Left lung (tissue), 10 donors: Measurements from ENCODE around the gene CCR7. TPM values are rescaled to one million over a fixed set of nuclear protein-coding genes. Genes with fewer than 3 reads are reported as not detected.

Source experiments
- ATAC-seq: fragments of 200-7000 bp; cut with Tn5 transposase; one replicate; pipeline ENCODE4 v1.9.1; 2020; ENCODE audit warnings: moderate library complexity
- DNase-seq, 4 donors: peaks; one replicate each; pipeline ENCODE4 v3.0.0-alpha.2; 2013 to 2020
- H3K27ac ChIP-seq, 2 donors: fragments of 200-600 bp; sonication (generic) in 1 of 2; one replicate each; pipeline versions ENCODE4 v1.5.0 to v1.8.0; 2020 to 2021
- H3K27me3 ChIP-seq, 2 donors: fragments of 200-600 bp; sonication (generic) in 1 of 2; one replicate each; pipeline versions ENCODE4 v1.5.0 to v1.8.0; 2020 to 2021
- H3K36me3 ChIP-seq, 2 donors: fragments of 200-600 bp; sonication (generic) in 1 of 2; one replicate each; pipeline versions ENCODE4 v1.5.0 to v1.8.0; 2020 to 2021
- H3K4me1 ChIP-seq, 2 donors: fragments of 200-600 bp; one replicate each; pipeline ENCODE4 v1.8.0; 2021
- H3K4me3 ChIP-seq, 2 donors: fragments of 200-600 bp; sonication (generic) in 1 of 2; one replicate each; pipeline versions ENCODE4 v1.5.0 to v1.8.0; 2020 to 2021; ENCODE audit warnings: mild to moderate bottlenecking in 1 of 2
- H3K9me3 ChIP-seq, 2 donors: fragments of 200-600 bp; sonication (generic) in 1 of 2; one replicate each; pipeline versions ENCODE4 v1.5.0 to v1.8.0; 2020 to 2021
- intact Hi-C, 2 donors: fragments of 100-400 bp; cut with DNase I; formaldehyde crosslinking; loops; one replicate each; pipeline versions ENCODE4 v1.11.2 to v1.14.2; 2022
- polyA plus RNA-seq, 6 donors: library from polyadenylated mRNA; unstranded; fragments of 120-200 nt; gene quantifications; one replicate each; pipeline ENCODE4 v1.2.1, GENCODE V29; 2013; ENCODE audit not compliant: insufficient read length in 6 of 6
- total RNA-seq, 2 donors: library from RNA; stranded (reverse); fragmentation: NEBNext Ultra II Directional; extraction: Animal tissue kit (Norgen Biotek cat#: 25700); gene quantifications; one replicate each; pipeline ENCODE4 v1.2.1, GENCODE V29; 2021
- TF ChIP-seq, protein P1 (sequence below), 2 donors: fragments of 200-600 bp; sonication (generic) in 1 of 2; IDR thresholded peaks; one replicate each; pipeline versions ENCODE4 v1.5.0 to v1.8.0; 2021; ENCODE audit warnings: antibody characterized with exemption in 2 of 2
- donor health status: DM: no; HTN: yes; CAD: no.
- donor health status: DM: no; HTN: no; CAD: no.

CCR7 gene
- total and polyA plus RNA-seq, 8 donors, result 0.35 to 1.6 (median 0.79) TPM

DNA sequence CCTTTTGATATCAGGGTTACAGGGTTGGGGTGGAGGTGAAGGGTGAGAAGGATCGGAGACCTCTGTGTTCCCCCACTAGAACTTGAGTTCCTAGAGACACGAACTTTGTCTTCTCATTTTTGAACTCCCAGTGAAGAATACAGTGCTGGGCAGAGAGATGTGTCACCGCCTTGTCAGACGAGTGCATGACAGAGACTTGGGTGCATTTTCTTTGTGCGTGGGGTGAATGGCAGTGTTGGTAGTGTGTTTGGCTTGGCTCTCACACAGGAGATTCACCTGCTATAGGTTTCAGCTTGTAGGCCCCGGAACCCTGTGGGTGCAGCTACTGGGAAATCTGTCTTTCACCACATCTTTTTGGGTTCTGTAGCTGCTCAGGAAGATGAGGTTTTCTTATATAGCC lies 40.0 kb upstream of the CCR7 start:
- ATAC-seq (no peak), DNase-seq (no peak)
- intact Hi-C loops, result no loop called here
- Histone ChIP-seq H3K27ac (no peak overlapping the region), H3K4me1 (peaks cover 5 to 15% of the 10 kb centered on the region in 2 donors), H3K4me3 (no peak overlapping the region), H3K9me3 (no peaks in the 10 kb centered on the region), H3K27me3 (no peaks in the 10 kb centered on the region), H3K36me3 (no peaks in the 10 kb centered on the region)
- TF ChIP-seq, protein P1, sequence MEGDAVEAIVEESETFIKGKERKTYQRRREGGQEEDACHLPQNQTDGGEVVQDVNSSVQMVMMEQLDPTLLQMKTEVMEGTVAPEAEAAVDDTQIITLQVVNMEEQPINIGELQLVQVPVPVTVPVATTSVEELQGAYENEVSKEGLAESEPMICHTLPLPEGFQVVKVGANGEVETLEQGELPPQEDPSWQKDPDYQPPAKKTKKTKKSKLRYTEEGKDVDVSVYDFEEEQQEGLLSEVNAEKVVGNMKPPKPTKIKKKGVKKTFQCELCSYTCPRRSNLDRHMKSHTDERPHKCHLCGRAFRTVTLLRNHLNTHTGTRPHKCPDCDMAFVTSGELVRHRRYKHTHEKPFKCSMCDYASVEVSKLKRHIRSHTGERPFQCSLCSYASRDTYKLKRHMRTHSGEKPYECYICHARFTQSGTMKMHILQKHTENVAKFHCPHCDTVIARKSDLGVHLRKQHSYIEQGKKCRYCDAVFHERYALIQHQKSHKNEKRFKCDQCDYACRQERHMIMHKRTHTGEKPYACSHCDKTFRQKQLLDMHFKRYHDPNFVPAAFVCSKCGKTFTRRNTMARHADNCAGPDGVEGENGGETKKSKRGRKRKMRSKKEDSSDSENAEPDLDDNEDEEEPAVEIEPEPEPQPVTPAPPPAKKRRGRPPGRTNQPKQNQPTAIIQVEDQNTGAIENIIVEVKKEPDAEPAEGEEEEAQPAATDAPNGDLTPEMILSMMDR (IDR thresholded peaks at IDR 0.05), result no peak

DNA sequence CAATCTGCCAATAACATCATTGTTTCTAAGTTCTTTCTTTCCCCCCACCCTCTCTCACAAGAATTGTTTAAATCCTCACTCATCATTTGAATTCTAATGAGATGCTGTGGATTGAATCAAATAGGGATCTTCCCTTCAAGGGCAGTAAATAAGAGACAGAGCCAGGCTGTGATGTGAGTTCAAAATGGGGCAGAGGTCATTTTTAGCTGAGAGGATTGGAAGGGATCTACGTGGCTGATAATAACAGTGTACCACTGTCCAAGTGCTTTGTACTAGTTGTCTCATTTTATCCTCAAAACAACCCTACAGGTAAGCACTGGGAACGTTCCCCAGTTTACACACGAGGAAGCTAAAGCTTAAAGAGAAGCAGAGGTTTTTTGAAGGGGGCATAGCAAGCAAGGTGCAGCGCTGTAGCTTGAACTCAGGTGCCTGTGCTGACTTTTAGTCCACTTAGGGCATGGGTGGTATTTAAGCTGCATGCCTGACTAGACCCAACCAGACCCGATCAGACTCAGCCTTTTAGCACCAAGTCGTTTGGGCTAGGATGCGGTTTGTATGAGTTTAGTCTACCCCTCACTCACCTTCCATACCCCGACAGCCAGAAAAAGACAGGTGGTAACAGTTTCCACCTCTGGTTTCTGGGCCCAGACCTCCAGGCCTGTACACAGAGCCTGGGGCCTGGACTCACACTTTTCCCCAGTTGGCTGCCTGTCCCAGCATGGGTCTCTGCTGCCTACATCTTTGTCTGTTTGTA lies 39.2 kb upstream of the CCR7 start:
- peaks cover 5 to 15% of the 10 kb centered on the region in 2 donors for H3K4me1 ChIP-seq

DNA sequence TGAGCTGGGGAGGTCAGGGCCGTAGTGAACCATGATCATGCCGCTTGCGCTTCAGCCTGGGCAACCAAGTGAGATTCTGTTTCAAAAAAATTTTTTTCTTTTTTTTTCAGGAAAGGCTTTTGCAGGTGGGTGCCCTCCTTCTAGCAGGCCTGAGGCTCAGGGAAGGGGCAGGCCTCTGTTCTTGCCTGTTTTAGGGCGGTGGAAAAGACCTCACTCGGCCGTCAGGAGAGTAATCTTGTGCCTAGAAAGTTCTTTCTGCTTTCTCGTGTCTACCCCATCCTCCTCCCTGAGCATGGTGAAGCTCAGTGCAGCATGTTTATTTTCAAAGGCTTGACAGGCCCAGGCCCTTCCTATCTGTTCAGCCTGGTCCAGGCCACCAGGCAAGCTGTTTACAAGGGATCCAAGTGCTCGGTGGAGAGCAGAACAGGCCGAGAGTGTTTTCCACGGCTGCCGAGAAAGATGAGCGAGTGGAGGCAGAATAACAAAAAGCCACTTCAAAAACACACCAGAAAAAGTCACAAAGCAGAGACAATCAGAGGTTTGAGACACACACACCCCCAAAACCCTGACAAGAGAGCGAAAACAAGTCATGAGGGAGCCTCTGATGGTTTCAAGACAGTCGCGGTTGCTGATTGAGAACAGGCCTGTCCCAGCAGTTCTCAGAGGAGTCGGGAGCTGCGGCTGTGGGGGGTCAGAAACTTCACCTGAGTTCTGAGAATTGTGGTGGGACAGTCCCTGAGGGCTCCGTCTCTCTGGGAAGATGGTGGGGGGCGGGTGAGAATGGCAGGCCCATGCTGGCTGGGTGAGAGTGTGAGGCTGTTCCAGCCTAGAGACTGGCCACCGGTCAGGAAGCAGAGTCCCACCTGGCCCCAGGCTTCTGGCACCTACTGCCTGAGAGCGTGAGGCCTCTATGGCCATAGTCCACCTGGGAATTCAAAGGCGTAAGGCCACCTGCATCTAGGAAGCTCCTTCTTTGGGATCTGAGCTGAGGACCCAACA lies 37.5 kb upstream of the CCR7 start:
- DNase-seq (no peak), ATAC-seq (no peak)
- Histone ChIP-seq H3K27me3 (no peaks in the 10 kb centered on the region), H3K4me1 (peaks cover 5 to 11% of the 10 kb centered on the region in 2 donors), H3K9me3 (no peaks in the 10 kb centered on the region), H3K4me3 (no peak overlapping the region), H3K36me3 (no peaks in the 10 kb centered on the region), H3K27ac (no peak overlapping the region)
- TF ChIP-seq, protein P1 (IDR thresholded peaks at IDR 0.05), result no peak
- intact Hi-C loops, result no loop called here

More for the DNA sequence above, 39.2 kb upstream of the CCR7 start:
- Histone ChIP-seq H3K36me3 (no peaks in the 10 kb centered on the region), H3K27me3 (no peaks in the 10 kb centered on the region), H3K9me3 (no peaks in the 10 kb centered on the region), H3K27ac (no peak overlapping the region), H3K4me3 (no peak overlapping the region)
- DNase-seq (no peak), ATAC-seq (no peak)
- TF ChIP-seq, protein P1 (IDR thresholded peaks at IDR 0.05), result no peak
- intact Hi-C loops, result no loop called here

DNA sequence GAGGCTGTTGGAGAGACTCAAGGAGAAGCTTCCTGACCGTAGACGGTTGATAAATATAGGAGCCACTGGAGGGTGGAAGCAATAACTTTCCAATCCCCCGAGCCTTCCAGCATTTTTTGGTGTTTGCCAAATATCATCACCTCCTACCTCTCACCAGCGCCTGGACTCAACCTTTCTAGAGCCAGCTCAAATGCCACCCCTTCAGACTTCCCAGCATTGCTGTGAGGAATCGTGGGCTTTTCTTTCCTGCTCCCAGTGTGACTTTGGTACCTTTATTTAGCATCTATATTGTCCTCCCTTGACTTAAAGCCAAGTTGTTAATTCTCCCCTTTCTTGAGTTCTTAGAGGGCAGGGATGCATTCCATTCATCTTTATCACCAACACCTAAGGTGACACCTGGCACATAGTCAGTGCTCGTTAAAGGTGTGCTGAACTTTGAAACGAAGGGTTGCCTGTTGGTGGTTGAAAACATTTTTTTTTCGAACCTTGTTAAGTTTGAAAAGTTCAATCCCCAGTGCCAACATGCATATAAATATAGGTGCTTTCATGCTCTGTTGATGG lies 35.3 kb upstream of the CCR7 start:
- no peaks in the 10 kb centered on the region for H3K9me3 ChIP-seq
- DNase-seq (no peak), ATAC-seq (no peak)
- TF ChIP-seq, protein P1 (IDR thresholded peaks at IDR 0.05), result no peak
- H3K27ac ChIP-seq, result no peak overlapping the region
- H3K4me3 ChIP-seq, result no peak overlapping the region
- intact Hi-C loops, result no loop called here
- H3K27me3 ChIP-seq, result no peaks in the 10 kb centered on the region
- no peaks in the 10 kb centered on the region for H3K36me3 ChIP-seq
- no peaks in the 10 kb centered on the region for H3K4me1 ChIP-seq

DNA sequence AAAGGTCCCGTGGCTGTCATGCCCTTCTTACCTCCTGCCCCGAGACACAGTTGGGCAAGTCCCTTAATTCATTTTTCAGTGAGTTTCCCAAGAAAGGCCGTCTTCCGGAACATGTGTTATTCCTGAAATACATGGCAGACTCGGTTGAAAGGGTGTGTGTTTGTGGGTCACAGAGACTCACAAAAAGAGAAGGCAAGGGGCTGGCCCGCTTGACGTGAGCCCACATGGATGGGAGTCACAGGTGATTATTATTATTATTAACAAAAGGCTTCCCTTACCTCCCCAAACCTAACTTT lies 34.1 kb upstream of the CCR7 start:
- no peak overlapping the region for H3K4me3 ChIP-seq
- H3K9me3 ChIP-seq, result no peaks in the 10 kb centered on the region
- ATAC-seq (no peak), DNase-seq (no peak)
- no peaks in the 10 kb centered on the region for H3K4me1 ChIP-seq
- H3K27ac ChIP-seq, result peak overlapping the region in 1 of 2 donors; percentile 35
- TF ChIP-seq, protein P1 (IDR thresholded peaks at IDR 0.05), result no peak
- H3K36me3 ChIP-seq, result no peaks in the 10 kb centered on the region
- intact Hi-C loops, result no loop called here
- no peaks in the 10 kb centered on the region for H3K27me3 ChIP-seq
